ENCODE measurements around the gene PTGES3L. TPM values are rescaled to one million over a fixed set of nuclear protein-coding genes. Genes with fewer than 3 reads are reported as not detected.
"Not testable (repeated sequence)": the region's sequence is repeated elsewhere in the genome, so short reads cannot be mapped to it uniquely, and the experiment has no call there.

Gene PTGES3L
- total RNA-seq, 1 experiment from 2014 or later = 0.66 TPM

- peak; percentile 78 for DNase-seq (ENCODE audit: low spot score)
Observed at GRCh38 chr17:42980766-42981397, 1.0 kb upstream of the PTGES3L start.

- peak; percentile 95 for DNase-seq (ENCODE audit: low spot score)
Observed at GRCh38 chr17:42980274-42980765, 440 bp upstream of the PTGES3L start, which contains the start of gene RUNDC1. RUNDC1 (plus strand) TSS chr17:42980565; CDS start chr17:42980577, 12 bp downstream.

- DNase-seq (ENCODE audit: low spot score) = not testable (repeated sequence)
Observed at GRCh38 chr17:42975701-42976100, 4.2 kb downstream of the PTGES3L start.

GRCh38 chr17:42975265-42975664, 4.6 kb downstream of the PTGES3L start:
- no peak for DNase-seq (ENCODE audit: low spot score)

- not testable (repeated sequence) for DNase-seq (ENCODE audit: low spot score)
Observed at GRCh38 chr17:42973323-42973722, 6.6 kb downstream of the PTGES3L start.

GRCh38 chr17:42971589-42971988, 8.3 kb downstream of the PTGES3L start:
- DNase-seq (ENCODE audit: low spot score) = no peak

- DNase-seq (ENCODE audit: low spot score) = no peak
Observed at GRCh38 chr17:42969001-42969581, 10.8 kb downstream of the PTGES3L start.

GRCh38 chr17:42967925-42968324, 12.0 kb downstream of the PTGES3L start:
- DNase-seq (ENCODE audit: low spot score) = no peak

- peak; percentile 95 for DNase-seq (ENCODE audit: low spot score)
Observed at GRCh38 chr17:42964161-42964932, 15.5 kb downstream of the PTGES3L start, which contains the start of gene AARSD1. AARSD1 (minus strand) TSS chr17:42964454; CDS start chr17:42964440, 14 bp downstream.

GRCh38 chr17:42953669-42954068, 26.2 kb downstream of the PTGES3L start:
- DNase-seq (ENCODE audit: low spot score) = no peak

GRCh38 chr17:42950044-42950783, 29.7 kb downstream of the PTGES3L start:
- no peak for DNase-seq (ENCODE audit: low spot score)

GRCh38 chr17:42946812-42947211, 33.1 kb downstream of the PTGES3L start:
- no peak for DNase-seq (ENCODE audit: low spot score)

- no peak for DNase-seq (ENCODE audit: low spot score)
Observed at GRCh38 chr17:42944211-42944610, 35.7 kb downstream of the PTGES3L start.

- DNase-seq (ENCODE audit: low spot score) = peak; percentile 74
Observed at GRCh38 chr17:42937712-42938596, 41.9 kb downstream of the PTGES3L start.

GRCh38 chr17:42929497-42929844, 50.4 kb downstream of the PTGES3L start:
- DNase-seq (ENCODE audit: low spot score) = no peak

- peak; percentile 90 for DNase-seq (ENCODE audit: low spot score)
Observed at GRCh38 chr17:42928714-42929496, 51.0 kb downstream of the PTGES3L start.

GRCh38 chr17:42924891-42925290, 55.0 kb downstream of the PTGES3L start:
- no peak for DNase-seq (ENCODE audit: low spot score)

GRCh38 chr17:42923472-42923871, 56.4 kb downstream of the PTGES3L start:
- DNase-seq (ENCODE audit: low spot score) = not testable (repeated sequence)

GRCh38 chr17:42922294-42922693, 57.6 kb downstream of the PTGES3L start:
- DNase-seq (ENCODE audit: low spot score) = no peak

GRCh38 chr17:42920922-42921321, 59.0 kb downstream of the PTGES3L start:
- peak; percentile 40 for DNase-seq (ENCODE audit: low spot score)
